Measurements from ENCODE around the gene WDR20. TPM values are rescaled to one million over a fixed set of nuclear protein-coding genes. Genes with fewer than 3 reads are reported as not detected.

WDR20 gene, protein sequence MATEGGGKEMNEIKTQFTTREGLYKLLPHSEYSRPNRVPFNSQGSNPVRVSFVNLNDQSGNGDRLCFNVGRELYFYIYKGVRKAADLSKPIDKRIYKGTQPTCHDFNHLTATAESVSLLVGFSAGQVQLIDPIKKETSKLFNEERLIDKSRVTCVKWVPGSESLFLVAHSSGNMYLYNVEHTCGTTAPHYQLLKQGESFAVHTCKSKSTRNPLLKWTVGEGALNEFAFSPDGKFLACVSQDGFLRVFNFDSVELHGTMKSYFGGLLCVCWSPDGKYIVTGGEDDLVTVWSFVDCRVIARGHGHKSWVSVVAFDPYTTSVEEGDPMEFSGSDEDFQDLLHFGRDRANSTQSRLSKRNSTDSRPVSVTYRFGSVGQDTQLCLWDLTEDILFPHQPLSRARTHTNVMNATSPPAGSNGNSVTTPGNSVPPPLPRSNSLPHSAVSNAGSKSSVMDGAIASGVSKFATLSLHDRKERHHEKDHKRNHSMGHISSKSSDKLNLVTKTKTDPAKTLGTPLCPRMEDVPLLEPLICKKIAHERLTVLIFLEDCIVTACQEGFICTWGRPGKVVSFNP
- total RNA-seq (2022): 23.8 and 24.8 TPM in 2 replicates
- percentile 73 among the genes with signal in this experiment for Bru-seq, nascent RNA
- percentile 68 among the genes with signal in this experiment for BruChase-seq, experiment 1, labeled RNA remaining after a 6-hour chase
- percentile 78 among the genes with signal in this experiment for BruChase-seq, experiment 2, labeled RNA remaining after a 2-hour chase
- long read RNA-seq, transcript WDR20-204 (3 exons, 2,391 nt): major isoform, 31 of 69 reads
- long read RNA-seq, partial matches to known transcripts: 1 of 69 reads
- long read RNA-seq, other reads (novel, unspliced or antisense): 29 of 69 reads

DNA sequence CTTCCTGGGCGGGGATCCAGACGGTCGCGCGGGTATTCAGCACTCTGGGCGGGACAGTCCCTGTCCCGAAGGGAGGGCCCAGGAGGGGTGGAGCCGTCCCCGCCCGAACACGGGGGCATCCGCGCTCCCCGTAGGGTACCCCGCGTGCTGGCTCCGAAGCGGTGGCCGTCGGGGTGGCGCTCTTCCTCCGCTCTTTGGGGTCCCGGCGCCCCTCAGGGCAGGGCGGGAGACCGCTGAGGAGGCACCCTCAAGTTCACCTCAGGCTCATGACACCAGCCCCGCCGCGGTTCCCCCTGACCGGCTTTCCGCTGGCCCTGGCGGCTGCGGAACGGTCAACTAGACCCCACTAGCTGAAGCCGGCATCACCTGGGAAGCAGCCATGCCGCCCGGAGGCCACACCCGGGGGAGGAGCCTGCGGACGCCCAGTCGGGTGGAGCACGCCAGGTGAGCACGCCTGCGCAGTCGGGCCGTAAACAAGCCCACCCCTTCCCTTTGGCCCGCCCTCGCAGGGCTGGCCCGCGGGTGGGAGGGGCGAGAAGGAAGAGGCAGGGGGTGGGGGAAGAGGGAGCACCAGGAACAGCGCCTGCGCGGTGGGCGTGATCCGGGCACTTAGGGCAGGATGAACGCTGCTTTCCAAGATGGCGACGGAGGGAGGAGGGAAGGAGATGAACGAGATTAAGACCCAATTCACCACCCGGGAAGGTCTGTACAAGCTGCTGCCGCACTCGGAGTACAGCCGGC is at the start of gene WDR20:
Gene WDR20, plus strand, starts transcription at position 612 of the 741 bp plus-strand sequence. Its CDS starts 27 bp downstream, at position 639.
- H3K36me3 Mint-ChIP-seq (ENCODE audit: insufficient read depth, unreplicated experiment): peaks cover 15% of the 10 kb centered on the region
- TF ChIP-seq, protein P1, sequence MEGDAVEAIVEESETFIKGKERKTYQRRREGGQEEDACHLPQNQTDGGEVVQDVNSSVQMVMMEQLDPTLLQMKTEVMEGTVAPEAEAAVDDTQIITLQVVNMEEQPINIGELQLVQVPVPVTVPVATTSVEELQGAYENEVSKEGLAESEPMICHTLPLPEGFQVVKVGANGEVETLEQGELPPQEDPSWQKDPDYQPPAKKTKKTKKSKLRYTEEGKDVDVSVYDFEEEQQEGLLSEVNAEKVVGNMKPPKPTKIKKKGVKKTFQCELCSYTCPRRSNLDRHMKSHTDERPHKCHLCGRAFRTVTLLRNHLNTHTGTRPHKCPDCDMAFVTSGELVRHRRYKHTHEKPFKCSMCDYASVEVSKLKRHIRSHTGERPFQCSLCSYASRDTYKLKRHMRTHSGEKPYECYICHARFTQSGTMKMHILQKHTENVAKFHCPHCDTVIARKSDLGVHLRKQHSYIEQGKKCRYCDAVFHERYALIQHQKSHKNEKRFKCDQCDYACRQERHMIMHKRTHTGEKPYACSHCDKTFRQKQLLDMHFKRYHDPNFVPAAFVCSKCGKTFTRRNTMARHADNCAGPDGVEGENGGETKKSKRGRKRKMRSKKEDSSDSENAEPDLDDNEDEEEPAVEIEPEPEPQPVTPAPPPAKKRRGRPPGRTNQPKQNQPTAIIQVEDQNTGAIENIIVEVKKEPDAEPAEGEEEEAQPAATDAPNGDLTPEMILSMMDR (IDR thresholded peaks at IDR 0.05; ENCODE audit: unreplicated experiment): no peak
- ChIA-PET CTCF (interaction anchor here (0.7 to 0.9 kb wide), 2 partner anchors 44 to 178 kb away, joined by 3 read pairs; no protein-coding TSS in a partner anchor), POLR2A (interaction anchor here (0.6 to 2.4 kb wide), 21 partner anchors 9 to 379 kb away, joined by 3 to 16 read pairs (median 4); partner anchors contain the start of genes HSP90AA1 and MOK)
- H3K9me3 Mint-ChIP-seq (ENCODE audit: unreplicated experiment): no peaks in the 10 kb centered on the region
- DNase-seq (ENCODE audit: unreplicated experiment): peak; percentile 98
- H3K4me3 Mint-ChIP-seq (ENCODE audit: unreplicated experiment): peak within 1 kb of the TSS; percentile 97
- peaks cover 14% of the 10 kb centered on the region for H3K4me1 Mint-ChIP-seq (ENCODE audit: insufficient read depth, unreplicated experiment)
- H3K27me3 Mint-ChIP-seq (ENCODE audit: insufficient read depth, unreplicated experiment): no peaks in the 10 kb centered on the region
- intact Hi-C loops (cut with micrococcal nuclease): loop anchor here (2.0 kb wide), 1 partner anchor 25 kb away; no protein-coding TSS in a partner anchor
- peak within 1 kb of the TSS; percentile 91 for H3K27ac Mint-ChIP-seq (ENCODE audit: low read depth, unreplicated experiment)
- no TSS peak for BruUV-seq (replicated peaks)

DNA sequence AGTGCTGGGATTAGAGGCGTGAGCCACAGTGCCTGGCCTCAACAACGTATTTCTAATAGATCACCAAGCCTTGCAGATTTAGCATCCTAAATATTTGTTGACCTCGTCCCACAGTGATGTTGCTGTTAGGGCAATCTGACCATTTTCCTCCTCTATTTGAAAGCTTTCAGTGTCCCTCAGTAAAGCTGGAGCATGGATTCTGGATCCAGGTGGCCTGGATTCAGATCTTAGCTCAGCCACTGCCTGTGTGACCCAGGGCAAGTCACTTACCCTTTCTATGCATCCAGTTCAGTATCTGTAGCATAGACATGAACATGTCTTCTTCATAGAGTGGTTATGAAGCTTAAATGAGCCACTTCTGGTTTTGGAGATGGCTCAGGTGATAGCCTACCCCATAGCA is 49.0 kb upstream of the WDR20 start:
- ChIA-PET POLR2A (interaction anchor here (0.6 to 1.0 kb wide), 2 partner anchors 110 to 355 kb away, joined by 3 read pairs; no protein-coding TSS in a partner anchor), CTCF (interaction anchor here (2.5 kb wide), 1 partner anchor 129 kb away, joined by 12 read pairs; no protein-coding TSS in a partner anchor)
- Mint-ChIP-seq H3K4me1 (ENCODE audit: insufficient read depth, unreplicated experiment) (peaks cover 26% of the 10 kb centered on the region), H3K27ac (ENCODE audit: low read depth, unreplicated experiment) (no peak overlapping the region), H3K9me3 (ENCODE audit: unreplicated experiment) (no peaks in the 10 kb centered on the region), H3K27me3 (ENCODE audit: insufficient read depth, unreplicated experiment) (no peaks in the 10 kb centered on the region), H3K36me3 (ENCODE audit: insufficient read depth, unreplicated experiment) (peaks cover 9% of the 10 kb centered on the region), H3K4me3 (ENCODE audit: unreplicated experiment) (no peak overlapping the region)
- BruUV-seq (replicated peaks): no TSS peak
- TF ChIP-seq, protein P1 (IDR thresholded peaks at IDR 0.05; ENCODE audit: unreplicated experiment): no peak
- intact Hi-C loops (cut with micrococcal nuclease): no loop called here
- DNase-seq (ENCODE audit: unreplicated experiment): no peak

DNA sequence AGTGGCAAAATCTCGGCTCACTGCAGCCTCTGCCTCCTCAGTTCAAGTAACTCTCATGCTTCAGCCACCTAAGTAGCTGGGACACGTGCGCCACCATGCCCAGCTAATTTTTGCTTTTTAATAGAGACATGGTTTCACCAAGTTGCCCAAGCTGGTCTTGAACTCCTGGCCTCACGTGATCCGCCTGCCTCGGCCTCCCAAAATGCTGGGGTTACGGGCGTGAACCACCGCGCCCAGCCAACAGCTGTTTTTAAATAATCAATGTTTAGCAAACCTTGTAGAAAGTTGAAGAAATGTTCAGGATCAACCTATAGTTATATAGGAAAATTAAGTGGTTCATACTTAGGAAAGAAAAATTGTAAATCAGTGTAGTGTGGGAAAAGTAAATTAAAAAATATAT is 46.9 kb upstream of the WDR20 start:
- no peak for DNase-seq (ENCODE audit: unreplicated experiment)

More for the DNA sequence above, 46.9 kb upstream of the WDR20 start:
- no peak overlapping the region for H3K27ac Mint-ChIP-seq (ENCODE audit: low read depth, unreplicated experiment)
- H3K4me1 Mint-ChIP-seq (ENCODE audit: insufficient read depth, unreplicated experiment): peaks cover 36% of the 10 kb centered on the region
- POLR2A ChIA-PET: no interaction called here
- no peaks in the 10 kb centered on the region for H3K36me3 Mint-ChIP-seq (ENCODE audit: insufficient read depth, unreplicated experiment)
- no peaks in the 10 kb centered on the region for H3K27me3 Mint-ChIP-seq (ENCODE audit: insufficient read depth, unreplicated experiment)
- no peak overlapping the region for H3K4me3 Mint-ChIP-seq (ENCODE audit: unreplicated experiment)
- intact Hi-C loops (cut with micrococcal nuclease): no loop called here
- H3K9me3 Mint-ChIP-seq (ENCODE audit: unreplicated experiment): no peaks in the 10 kb centered on the region
- CTCF ChIA-PET: interaction anchor here (0.6 to 2.5 kb wide), 5 partner anchors 30 to 331 kb away, joined by 3 to 12 read pairs (median 4); no protein-coding TSS in a partner anchor
- TF ChIP-seq, protein P1 (IDR thresholded peaks at IDR 0.05; ENCODE audit: unreplicated experiment): no peak
- no TSS peak for BruUV-seq (replicated peaks)

Measured in MCF 10A (cell line).